PFSK-1 (cell line): Measurements from ENCODE around the gene ALOX12B.

Experiments
- POLR2AphosphoS5 ChIP-seq: IDR thresholded peaks from 2 replicates; pipeline ENCODE4 v1.6.1; 2012; ENCODE audit warnings: low read depth, mild to moderate bottlenecking, control low read depth, low read length, moderate library complexity
- SIN3A ChIP-seq: IDR thresholded peaks from 2 replicates; pipeline ENCODE4 v1.6.1; 2012; ENCODE audit warnings: mild to moderate bottlenecking, low read length, moderate library complexity, borderline replicate concordance; ENCODE audit not compliant: insufficient read depth
- TAF1 ChIP-seq: IDR thresholded peaks from 2 replicates; pipeline ENCODE4 v1.6.1; 2012; ENCODE audit warnings: low read length, control low read depth, borderline replicate concordance; ENCODE audit not compliant: insufficient read depth
- TF ChIP-seq, protein P1 (sequence below), 2 experiments: IDR thresholded peaks; 2 replicates each; pipeline versions ENCODE4 v1.6.1 to v1.8.0; 2011 to 2012; ENCODE audit warnings: low read depth in 2 of 2, low read length in 2 of 2, control low read depth in 1 of 2, inconsistent platforms in 1 of 2, mild to moderate bottlenecking in 1 of 2, moderate library complexity in 1 of 2; ENCODE audit not compliant: insufficient read depth in 1 of 2

DNA sequence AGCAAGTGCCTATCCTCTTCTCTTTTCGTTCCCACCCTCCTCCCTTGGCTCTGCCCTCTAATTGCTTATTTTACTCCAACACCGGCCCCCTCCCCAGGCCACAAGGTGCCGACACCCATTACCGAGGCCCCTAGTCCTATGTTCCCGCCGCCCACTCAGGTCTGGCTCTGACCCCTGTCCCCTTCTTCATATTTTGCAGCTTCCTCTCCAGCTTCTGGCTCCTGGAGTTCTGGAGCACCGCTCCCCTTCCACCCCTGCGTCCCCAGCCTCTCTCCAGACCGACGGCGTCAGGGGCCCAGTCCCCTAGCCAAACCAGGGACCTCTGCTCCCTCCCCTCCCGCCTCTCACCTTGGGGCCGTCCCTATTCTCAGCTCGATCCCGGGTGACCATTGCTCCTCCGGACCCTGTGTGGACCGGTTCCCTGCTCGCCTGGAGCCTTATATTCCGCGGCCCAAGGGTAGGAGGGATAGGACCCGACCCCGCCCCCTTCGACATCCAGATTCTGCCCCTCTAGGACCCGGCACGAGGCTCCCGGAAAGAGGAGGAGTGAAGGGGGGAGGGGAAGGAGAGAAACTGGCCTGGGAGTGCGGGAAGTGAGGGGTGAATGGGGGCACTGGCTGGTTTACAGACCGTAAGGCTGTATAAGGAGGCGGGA is 36.3 kb upstream of the ALOX12B start, which contains the start of gene HES7:
- TF ChIP-seq, protein P1, sequence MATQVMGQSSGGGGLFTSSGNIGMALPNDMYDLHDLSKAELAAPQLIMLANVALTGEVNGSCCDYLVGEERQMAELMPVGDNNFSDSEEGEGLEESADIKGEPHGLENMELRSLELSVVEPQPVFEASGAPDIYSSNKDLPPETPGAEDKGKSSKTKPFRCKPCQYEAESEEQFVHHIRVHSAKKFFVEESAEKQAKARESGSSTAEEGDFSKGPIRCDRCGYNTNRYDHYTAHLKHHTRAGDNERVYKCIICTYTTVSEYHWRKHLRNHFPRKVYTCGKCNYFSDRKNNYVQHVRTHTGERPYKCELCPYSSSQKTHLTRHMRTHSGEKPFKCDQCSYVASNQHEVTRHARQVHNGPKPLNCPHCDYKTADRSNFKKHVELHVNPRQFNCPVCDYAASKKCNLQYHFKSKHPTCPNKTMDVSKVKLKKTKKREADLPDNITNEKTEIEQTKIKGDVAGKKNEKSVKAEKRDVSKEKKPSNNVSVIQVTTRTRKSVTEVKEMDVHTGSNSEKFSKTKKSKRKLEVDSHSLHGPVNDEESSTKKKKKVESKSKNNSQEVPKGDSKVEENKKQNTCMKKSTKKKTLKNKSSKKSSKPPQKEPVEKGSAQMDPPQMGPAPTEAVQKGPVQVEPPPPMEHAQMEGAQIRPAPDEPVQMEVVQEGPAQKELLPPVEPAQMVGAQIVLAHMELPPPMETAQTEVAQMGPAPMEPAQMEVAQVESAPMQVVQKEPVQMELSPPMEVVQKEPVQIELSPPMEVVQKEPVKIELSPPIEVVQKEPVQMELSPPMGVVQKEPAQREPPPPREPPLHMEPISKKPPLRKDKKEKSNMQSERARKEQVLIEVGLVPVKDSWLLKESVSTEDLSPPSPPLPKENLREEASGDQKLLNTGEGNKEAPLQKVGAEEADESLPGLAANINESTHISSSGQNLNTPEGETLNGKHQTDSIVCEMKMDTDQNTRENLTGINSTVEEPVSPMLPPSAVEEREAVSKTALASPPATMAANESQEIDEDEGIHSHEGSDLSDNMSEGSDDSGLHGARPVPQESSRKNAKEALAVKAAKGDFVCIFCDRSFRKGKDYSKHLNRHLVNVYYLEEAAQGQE (IDR thresholded peaks at IDR 0.05; ENCODE audit: insufficient read depth in 1 of 2, low read depth in 2 of 2, low read length in 2 of 2): no peak
- TF ChIP-seq POLR2AphosphoS5: peak; percentile 80
- TF ChIP-seq TAF1: peak; percentile 61; the same call in 1 of the 2 replicates
- TF ChIP-seq SIN3A: peak; percentile 89; the same call in 1 of the 2 replicates
